ENCODE measurements around the gene PIK3C2G. TPM values are rescaled to one million over a fixed set of nuclear protein-coding genes. Genes with fewer than 3 reads are reported as not detected.

Gene PIK3C2G
- total RNA-seq, 1 experiment from 2014 or later: not detected

GRCh38 chr12:18439541-18439940 lies 178.2 kb downstream of the PIK3C2G start:
- Histone ChIP-seq H3K27ac (ENCODE audit: low read length) (no peak overlapping the region), H3K4me3 (ENCODE audit: low read depth in 2 of 2, low read length in 2 of 2) (no peak overlapping the region), H3K36me3 (ENCODE audit: control insufficient read depth, insufficient read depth, low read length) (no peaks in the 10 kb centered on the region), H3K27me3 (ENCODE audit: control insufficient read depth, insufficient read depth, low read length) (no peaks in the 10 kb centered on the region), H3K9me3 (ENCODE audit: control insufficient read depth, insufficient read depth, low read depth, low read length) (0 out of 2 replicates have a peak, but pooled peaks cover 4% of the 10 kb centered on the region), H3K4me1 (ENCODE audit: control insufficient read depth, insufficient read depth, low read length) (no peaks in the 10 kb centered on the region)
- ATAC-seq: no peak
- in situ Hi-C loops (cut with HindIII; ENCODE audit: low pct_unique_long_range_greater_than_20kb, low sequenced_read_pairs) (no loop called here), intact Hi-C loops (cut with micrococcal nuclease; ENCODE audit: unreplicated experiment) (no loop called here)
- DNase-seq (ENCODE audit: low read depth, low spot score): no peak
- BruUV-seq (replicated peaks): no TSS peak
- ChIA-PET CTCF (no interaction called here), POLR2A (no interaction called here)
- TF ChIP-seq POLR2AphosphoS5 (IDR thresholded peaks at IDR 0.05; ENCODE audit: low read depth, low read length) (no peak), TCF7L2 (IDR thresholded peaks at IDR 0.05; ENCODE audit: low read depth, low read length) (no peak), REST (IDR thresholded peaks at IDR 0.05; ENCODE audit: insufficient read depth in 1 of 2, low read depth in 2 of 2, low read length in 1 of 2) (no peak), CTCF (IDR thresholded peaks at IDR 0.05) (no peak), SIN3A (IDR thresholded peaks at IDR 0.05; ENCODE audit: borderline replicate concordance, insufficient read depth, low read depth, low read length) (no peak)

- ChIA-PET CTCF (no interaction called here), POLR2A (no interaction called here)
- H3K27me3 ChIP-seq (ENCODE audit: control insufficient read depth, insufficient read depth, low read length): no peaks in the 10 kb centered on the region
- no peaks in the 10 kb centered on the region for H3K36me3 ChIP-seq (ENCODE audit: control insufficient read depth, insufficient read depth, low read length)
- no peak for DNase-seq (ENCODE audit: low read depth, low spot score)
- H3K9me3 ChIP-seq (ENCODE audit: control insufficient read depth, insufficient read depth, low read depth, low read length): no peaks in the 10 kb centered on the region
- H3K4me1 ChIP-seq (ENCODE audit: control insufficient read depth, insufficient read depth, low read length): no peaks in the 10 kb centered on the region
- ATAC-seq: no peak
- intact Hi-C loops (cut with micrococcal nuclease; ENCODE audit: unreplicated experiment): no loop called here
- TF ChIP-seq CTCF (IDR thresholded peaks at IDR 0.05) (no peak), REST (IDR thresholded peaks at IDR 0.05; ENCODE audit: insufficient read depth in 1 of 2, low read depth in 2 of 2, low read length in 1 of 2) (no peak), POLR2AphosphoS5 (IDR thresholded peaks at IDR 0.05; ENCODE audit: low read depth, low read length) (no peak), SIN3A (IDR thresholded peaks at IDR 0.05; ENCODE audit: borderline replicate concordance, insufficient read depth, low read depth, low read length) (no peak), TCF7L2 (IDR thresholded peaks at IDR 0.05; ENCODE audit: low read depth, low read length) (no peak)
- H3K4me3 ChIP-seq (ENCODE audit: low read depth in 2 of 2, low read length in 2 of 2): no peak overlapping the region
- in situ Hi-C loops (cut with HindIII; ENCODE audit: low pct_unique_long_range_greater_than_20kb, low sequenced_read_pairs): no loop called here
- H3K27ac ChIP-seq (ENCODE audit: low read length): no peak overlapping the region
- BruUV-seq (replicated peaks): no TSS peak
Observed at GRCh38 chr12:18443768-18444437, 182.6 kb downstream of the PIK3C2G start.
